GM21619 (cell line): ENCODE data around the gene NXF1.
"Not testable (repeated sequence)": the region's sequence is repeated elsewhere in the genome, so short reads cannot be mapped to it uniquely, and the experiment has no call there.

Source experiments
- ATAC-seq: cut with Tn5 transposase; IDR thresholded peaks from one replicate; pipeline ENCODE4 v1.9.1; 2021; ENCODE audit not compliant: unreplicated experiment

NXF1 gene

DNA sequence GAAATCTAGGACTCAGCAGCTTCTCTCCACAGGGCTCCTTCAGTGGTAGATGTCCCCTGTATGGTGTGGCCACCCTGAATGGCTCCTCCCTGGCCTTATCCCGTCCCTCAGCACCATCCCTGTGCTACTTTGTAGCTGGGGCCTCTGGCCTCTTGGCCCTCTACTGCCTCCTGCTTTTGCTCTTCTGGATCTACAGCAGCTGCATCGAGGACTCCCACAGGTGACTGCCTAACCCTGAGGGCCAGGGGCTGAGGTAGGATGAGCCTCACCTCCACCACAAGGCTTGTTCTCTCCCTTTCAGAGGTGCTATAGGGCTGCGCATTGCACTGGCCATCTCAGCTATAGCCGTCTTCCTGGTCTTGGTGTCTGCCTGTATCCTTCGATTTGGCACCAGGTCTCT is 16.2 kb downstream of the NXF1 start:
- ATAC-seq = no peak

- peak; percentile 57 for ATAC-seq
Measured at GRCh38 chr11:62787005-62787759, 18.1 kb downstream of the NXF1 start, which contains the start of gene TMEM179B. TSS of gene TMEM179B (plus strand) at chr11:62787402. CDS start at chr11:62787432, 30 bp downstream.

DNA sequence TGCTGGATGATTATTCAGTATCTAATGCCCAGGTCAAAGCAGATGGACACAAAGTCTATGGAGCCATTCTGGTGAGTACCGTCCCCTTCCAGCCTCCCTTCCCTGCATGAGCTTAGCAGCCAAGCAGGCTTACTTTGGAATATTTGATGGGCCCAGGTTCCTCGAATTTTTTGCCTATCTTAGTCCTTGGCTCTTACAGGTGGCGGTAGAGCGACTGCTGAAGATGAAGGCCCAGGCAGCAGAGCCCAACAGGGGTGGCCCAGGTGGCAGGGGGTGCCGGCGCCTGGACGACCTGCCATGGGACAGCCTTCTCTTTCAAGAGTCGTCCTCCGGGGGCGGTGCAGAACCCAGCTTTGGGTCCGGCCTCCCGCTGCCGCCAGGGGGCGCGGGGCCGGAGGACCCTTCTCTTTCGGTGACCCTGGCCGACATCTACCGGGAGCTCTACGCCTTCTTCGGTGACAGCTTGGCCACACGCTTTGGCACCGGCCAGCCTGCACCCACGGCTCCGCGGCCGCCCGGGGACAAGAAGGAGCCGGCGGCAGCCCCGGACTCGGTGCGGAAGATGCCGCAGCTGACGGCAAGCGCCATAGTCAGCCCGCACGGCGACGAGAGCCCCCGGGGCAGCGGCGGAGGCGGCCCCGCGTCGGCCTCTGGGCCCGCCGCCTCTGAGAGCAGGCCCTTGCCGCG is 18.8 kb downstream of the NXF1 start:
- peak; percentile 70 for ATAC-seq

DNA sequence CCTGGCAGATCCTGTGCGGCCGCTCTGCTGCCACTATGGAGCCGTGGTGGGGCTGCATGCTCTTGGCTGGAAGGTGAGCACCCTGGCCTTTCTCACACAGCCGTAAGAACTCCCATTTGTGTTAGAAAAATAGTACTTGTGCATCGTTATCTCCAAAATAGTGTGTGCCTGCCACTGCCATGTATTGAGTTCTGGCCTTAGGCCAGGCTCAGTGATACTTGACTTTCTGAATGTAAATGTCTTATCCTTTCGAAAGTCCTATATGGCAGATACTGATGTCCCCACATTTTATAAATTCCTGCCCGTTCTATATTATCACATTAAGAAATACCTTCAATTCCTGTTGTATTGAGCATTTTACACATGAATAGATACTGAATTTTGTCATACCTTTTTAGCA is 22.5 kb downstream of the NXF1 start:
- no peak for ATAC-seq

DNA sequence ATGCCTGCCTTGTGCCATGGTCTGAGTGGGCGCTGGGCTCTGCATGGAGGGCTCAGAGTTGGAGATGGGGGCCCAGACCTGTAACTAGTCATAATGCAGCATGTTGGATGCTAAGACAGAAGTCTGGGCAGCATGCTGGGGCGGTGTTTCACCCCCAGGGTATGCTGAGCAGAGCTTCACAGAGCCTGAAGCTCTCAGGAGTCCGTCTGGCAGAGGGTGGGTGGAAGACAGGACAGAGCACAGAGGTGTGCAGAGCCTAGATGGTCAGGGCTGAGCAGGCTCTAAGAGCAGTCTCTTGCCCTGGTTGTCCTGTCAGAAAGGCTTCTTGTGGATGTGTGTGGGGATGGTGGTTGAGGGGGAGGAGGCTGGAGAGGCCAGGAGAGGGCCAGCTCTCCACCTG is 26.8 kb downstream of the NXF1 start:
- ATAC-seq = no peak

DNA sequence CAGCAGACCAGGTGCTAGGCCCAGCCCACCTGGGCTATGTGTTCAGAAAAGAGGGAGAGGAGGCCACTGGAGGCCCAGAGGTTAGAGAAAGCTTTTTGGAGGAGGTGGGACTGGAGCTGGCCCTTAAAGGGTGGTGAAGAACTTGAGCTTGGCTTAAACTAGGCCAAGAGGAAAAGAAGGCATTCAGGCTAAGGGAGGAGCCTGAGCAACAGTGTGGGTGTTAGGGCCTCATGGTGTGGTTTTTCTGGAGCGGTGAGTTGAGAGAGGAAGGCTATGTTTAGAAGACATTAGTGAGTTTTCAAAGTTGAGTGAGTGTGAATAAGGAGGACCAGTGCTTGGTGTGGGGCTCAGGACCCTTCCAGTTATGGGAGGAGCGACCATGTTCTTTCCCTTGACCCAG is 27.9 kb downstream of the NXF1 start:
- no peak for ATAC-seq

DNA sequence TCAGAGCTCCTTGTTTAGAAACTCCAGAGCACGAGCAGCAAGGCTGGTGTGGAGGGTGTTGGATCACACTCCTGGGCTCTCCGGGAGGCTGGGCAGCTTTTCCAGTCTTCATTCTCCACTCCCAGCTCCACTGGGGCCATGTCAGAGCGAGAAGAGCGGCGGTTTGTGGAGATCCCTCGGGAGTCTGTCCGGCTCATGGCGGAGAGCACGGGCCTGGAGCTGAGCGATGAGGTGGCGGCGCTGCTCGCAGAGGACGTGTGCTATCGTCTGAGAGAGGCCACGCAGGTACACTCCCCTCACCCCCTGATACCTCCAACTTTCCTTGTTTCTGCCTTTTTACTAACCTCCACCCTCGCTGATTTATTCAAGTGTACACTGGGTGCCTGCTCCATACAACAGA is 29.6 kb downstream of the NXF1 start:
- ATAC-seq = no peak

DNA sequence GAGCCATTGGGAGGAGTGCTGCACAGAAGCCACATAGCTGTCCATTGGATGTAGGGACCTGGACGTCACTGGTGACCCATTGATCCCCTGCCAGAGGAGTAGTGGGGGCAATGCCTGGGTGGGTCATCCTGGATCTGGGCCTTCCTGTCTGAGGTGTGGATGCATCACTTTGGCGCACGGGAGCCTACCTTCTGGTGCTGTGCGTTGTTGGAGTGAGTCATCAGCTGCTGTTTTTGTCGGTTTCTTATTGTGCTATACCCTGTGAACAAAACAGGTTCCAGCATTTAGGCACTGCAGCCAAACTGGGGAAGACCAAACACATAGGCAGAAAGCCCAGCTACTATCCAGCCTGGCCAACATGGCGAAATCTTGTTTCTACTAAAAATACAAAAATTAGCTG is 30.8 kb downstream of the NXF1 start:
- no peak for ATAC-seq

GRCh38 chr11:62771144-62772021 is 33.9 kb downstream of the NXF1 start, which contains the start of gene TAF6L:
TSS of gene TAF6L (plus strand) at chr11:62771396. CDS start at chr11:62775784, 4,388 bp downstream.
- ATAC-seq = peak; percentile 82

- peak; percentile 1 for ATAC-seq
Measured at GRCh38 chr11:62770778-62771143, 34.5 kb downstream of the NXF1 start.

GRCh38 chr11:62760867-62761227 is 44.4 kb downstream of the NXF1 start:
- ATAC-seq = not testable (repeated sequence)

DNA sequence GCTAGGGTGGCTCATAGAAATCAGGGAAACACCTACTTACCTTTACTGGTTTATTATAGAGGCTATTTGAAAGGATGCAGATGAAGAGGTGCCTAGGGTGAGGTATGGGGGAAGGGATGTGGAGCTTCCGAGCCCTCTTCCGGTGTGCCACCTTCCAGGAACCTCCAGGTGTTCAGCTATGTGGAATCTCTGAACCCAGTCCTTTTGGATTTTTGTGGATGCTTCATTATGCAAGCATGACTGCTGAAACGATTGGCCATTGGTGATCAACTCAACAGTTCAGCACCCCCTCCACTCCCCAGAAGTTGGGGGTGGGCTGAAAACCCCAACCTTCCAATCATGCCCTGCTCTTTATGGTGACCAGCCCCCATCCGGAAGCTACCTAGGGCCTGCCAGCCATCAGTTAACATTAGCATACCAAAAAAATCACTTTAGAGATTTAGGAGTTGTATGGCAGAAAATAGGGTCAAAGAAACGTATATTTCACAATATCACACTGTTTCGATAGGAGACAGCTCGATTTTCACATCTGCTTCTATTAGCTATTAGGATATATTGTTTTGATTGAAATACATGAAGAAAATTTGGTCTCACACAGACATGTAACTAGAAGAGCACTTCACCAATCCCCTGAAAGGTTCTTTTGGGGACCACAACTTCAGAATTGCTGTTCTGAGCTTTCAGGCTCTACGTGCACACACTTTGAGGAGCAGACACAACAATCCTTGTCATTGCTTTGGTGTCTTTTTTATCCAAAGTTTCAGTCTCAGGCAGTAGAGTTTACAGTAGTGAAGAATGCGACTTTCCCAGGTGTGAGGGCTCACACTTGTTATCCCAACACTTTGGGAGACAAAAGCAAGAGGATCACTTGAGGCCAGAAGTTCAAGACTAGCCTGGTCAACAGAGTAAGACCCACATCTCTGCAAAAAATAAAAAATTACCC is 47.1 kb downstream of the NXF1 start:
- ATAC-seq = no peak

DNA sequence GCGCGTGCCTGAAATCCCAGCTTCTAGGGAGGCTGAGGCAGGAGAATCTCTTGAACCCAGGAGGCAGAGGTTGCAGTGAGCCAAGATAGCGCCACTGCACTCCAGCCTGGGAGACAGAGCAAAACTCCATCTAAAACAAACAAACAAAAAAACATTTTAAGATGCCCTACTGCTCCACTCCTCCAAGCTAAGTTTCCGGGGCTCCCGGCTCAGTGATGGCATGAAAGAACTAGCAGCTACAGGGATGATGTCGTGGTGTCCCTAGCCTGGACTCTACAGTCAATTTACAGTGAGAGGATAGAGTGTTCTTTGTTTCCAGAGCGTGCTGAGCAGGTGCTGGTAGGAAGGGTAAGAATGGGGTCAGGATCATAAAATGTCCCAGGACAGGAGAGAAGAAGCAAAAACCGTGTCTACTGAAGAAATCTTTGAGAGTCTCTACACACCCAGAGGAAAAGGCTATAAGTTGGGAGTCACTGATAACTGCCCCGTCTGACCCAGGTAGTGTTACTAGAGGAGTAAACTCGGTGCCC is 50.1 kb downstream of the NXF1 start:
- no peak for ATAC-seq

- ATAC-seq = peak; percentile 92
Measured at GRCh38 chr11:62753736-62754603, 51.3 kb downstream of the NXF1 start, which contains the start of gene ZBTB3. TSS of gene ZBTB3 (minus strand) at chr11:62754160. CDS start at chr11:62753664, 496 bp downstream.

GRCh38 chr11:62752994-62753735 is 52.1 kb downstream of the NXF1 start:
- no peak for ATAC-seq

DNA sequence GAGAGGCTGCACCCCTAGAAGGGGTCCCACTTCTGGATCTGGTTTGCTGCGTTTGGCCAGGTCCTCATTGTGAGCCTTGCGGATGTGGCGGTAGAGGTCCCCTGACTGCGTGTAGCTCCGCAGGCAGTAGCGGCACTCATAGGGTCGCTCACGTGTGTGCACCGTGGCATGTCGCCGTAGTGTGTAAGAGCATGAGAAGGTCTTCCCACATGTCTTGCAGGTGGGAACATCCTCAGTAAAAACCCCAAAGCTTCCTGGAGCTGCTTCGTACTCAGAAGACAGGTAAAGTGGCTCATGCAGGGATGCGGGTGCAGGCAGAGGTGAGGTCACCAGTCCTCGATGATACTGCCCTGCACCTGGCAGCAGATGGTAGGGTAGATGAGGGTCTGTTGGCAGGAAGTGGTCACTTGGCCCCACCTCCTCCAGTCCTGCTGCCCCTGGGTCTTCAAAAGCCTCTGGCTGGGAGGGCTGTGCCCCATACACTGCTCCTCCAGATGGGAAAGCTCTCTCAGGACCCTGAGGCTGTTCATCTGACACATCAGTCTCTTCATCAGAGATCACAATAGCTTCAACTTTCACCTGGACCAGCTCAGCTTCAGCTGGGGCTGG is 53.0 kb downstream of the NXF1 start:
- no peak for ATAC-seq

DNA sequence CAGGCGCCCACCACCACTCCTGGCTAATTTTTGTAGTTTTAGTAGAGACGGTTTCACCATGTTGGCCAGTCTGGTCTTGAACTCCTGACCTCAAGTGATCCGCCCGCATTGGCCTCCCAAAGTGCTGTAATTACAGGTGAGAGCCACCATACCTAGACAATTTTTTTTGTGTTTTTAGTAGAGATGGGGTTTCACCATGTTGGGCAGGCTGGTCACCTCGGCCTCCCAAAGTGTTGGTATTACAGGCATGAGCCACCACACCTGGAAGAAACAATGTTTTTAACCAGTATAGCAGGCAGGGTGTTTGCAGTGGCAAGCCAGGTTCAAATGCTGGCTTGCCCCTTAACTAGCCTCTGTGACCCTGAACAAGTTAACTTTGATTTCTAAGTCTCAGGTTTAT is 55.3 kb downstream of the NXF1 start:
- ATAC-seq = not testable (repeated sequence)
